ENCODE data around the gene PVALEF.

DNA sequence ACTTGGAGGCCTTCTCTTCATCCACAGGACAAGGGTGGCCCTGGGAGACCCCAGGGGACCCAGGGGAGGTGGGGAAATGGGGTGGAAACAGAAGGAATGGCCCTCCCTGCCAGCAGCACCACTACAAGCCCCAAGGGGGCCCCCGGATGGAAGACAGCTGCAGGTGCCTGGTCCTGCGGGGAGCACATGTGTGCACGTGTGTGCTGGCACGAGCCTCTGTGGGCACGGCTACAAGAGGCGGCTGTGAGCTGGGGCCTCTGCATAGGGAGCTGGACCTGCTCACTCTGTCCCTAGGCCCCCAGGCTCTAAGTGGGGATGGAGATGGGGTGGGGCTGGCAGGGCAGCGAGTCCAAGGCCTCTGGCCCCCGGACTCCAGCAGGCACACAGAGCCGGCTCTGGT, 13.9 kb downstream of the PVALEF start:
- TF ChIP-seq, protein P1, sequence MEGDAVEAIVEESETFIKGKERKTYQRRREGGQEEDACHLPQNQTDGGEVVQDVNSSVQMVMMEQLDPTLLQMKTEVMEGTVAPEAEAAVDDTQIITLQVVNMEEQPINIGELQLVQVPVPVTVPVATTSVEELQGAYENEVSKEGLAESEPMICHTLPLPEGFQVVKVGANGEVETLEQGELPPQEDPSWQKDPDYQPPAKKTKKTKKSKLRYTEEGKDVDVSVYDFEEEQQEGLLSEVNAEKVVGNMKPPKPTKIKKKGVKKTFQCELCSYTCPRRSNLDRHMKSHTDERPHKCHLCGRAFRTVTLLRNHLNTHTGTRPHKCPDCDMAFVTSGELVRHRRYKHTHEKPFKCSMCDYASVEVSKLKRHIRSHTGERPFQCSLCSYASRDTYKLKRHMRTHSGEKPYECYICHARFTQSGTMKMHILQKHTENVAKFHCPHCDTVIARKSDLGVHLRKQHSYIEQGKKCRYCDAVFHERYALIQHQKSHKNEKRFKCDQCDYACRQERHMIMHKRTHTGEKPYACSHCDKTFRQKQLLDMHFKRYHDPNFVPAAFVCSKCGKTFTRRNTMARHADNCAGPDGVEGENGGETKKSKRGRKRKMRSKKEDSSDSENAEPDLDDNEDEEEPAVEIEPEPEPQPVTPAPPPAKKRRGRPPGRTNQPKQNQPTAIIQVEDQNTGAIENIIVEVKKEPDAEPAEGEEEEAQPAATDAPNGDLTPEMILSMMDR (IDR thresholded peaks at IDR 0.05 in 4 of 5, conservative IDR thresholded peaks at IDR 0.05 in 1 of 5), result no peak
- no peak for TF ChIP-seq POLR2A (IDR thresholded peaks at IDR 0.05)
